ENCODE measurements around the gene RPL10A.

The RPL10A gene

DNA sequence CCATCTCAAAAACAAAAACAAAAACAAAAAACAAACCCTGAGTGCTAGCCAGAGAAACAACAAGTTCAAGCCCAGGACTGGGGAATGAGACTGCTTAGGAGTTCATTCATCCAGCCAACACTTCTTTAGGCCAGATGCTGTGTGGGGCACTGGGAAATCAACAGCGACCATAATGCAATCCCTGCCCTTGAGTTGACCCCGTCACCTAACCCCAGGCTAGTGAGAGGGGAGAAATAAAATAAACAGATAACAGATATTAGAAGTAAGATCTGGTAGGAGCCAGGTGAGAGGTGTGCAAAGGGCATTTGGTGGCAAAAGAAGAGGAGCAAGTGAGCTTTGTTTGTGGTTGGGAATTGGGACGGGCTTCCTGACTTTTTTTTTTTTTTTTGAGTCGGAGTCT is 4.9 kb upstream of the RPL10A start:
- no peak for ATAC-seq
- no peak for TF ChIP-seq ISL1 (CRISPR knock-in tag; IDR thresholded peaks at IDR 0.05)

DNA sequence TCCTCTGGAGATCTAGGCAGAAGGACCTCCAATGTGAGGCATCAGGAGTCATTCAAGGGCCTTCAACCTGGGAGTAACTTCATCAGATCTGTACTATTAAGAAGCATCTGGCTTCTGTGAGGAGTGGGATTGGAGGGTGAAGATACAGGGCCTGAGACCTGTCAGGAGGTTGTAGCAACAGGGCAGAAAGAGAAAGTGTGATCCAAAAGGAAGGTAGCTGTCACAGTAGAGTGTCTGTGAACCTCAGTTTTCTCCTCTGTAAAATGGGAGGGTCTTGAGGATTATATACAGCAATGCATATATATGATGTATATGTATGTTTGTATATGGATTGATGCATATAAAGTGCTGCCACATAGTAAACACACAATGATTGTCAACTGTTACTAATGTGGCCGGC is 2.6 kb upstream of the RPL10A start:
- no peak for ATAC-seq
- TF ChIP-seq PATZ1 (CRISPR knock-in tag; IDR thresholded peaks at IDR 0.05; ENCODE audit: borderline replicate concordance) (no peak), BACH2 (CRISPR knock-in tag; IDR thresholded peaks at IDR 0.05; ENCODE audit: borderline replicate concordance) (no peak)

- peak; percentile 7 for ATAC-seq
- TF ChIP-seq, protein P1, sequence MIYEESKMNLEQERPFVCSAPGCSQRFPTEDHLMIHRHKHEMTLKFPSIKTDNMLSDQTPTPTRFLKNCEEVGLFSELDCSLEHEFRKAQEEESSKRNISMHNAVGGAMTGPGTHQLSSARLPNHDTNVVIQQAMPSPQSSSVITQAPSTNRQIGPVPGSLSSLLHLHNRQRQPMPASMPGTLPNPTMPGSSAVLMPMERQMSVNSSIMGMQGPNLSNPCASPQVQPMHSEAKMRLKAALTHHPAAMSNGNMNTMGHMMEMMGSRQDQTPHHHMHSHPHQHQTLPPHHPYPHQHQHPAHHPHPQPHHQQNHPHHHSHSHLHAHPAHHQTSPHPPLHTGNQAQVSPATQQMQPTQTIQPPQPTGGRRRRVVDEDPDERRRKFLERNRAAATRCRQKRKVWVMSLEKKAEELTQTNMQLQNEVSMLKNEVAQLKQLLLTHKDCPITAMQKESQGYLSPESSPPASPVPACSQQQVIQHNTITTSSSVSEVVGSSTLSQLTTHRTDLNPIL (CRISPR knock-in tag; IDR thresholded peaks at IDR 0.05; ENCODE audit: low read depth): no peak
Measured at GRCh38 chr6:35468980-35469750, 964 bp downstream of the RPL10A start.

- TF ChIP-seq SNAI2 (CRISPR knock-in tag; IDR thresholded peaks at IDR 0.05): no peak
- TF ChIP-seq TCF4 (CRISPR knock-in tag; IDR thresholded peaks at IDR 0.05; ENCODE audit: borderline replicate concordance): 0 out of 2 replicates have a peak, but pooled peaks have one; percentile 32
- ATAC-seq: no peak
Measured at GRCh38 chr6:35469751-35470662, 1.8 kb downstream of the RPL10A start.

DNA sequence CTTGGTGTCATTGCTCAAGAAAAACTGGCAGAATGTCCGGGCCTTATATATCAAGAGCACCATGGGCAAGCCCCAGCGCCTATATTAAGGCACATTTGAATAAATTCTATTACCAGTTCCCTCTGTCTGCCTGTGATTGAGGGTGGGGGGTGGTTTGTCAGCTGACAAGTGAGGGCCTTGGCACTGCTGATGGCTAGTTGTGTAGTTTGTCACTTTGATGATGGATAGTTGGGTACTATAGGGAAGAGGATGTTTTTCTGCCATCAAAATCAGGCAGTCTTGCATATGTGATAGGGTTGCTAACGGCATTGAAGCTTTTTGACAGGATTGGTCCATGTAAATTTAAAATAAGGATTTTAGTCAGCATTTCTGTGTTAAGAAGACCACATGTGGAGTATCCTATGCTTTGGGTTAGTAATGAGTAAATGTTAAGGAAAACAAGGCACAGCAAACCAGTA is 2.5 kb downstream of the RPL10A start:
- TF ChIP-seq GLIS3 (CRISPR knock-in tag; IDR thresholded peaks at IDR 0.05) (no peak), BACH2 (CRISPR knock-in tag; IDR thresholded peaks at IDR 0.05; ENCODE audit: borderline replicate concordance) (no peak), ZNF70 (CRISPR knock-in tag; IDR thresholded peaks at IDR 0.05) (no peak)
- TF ChIP-seq, protein P2, sequence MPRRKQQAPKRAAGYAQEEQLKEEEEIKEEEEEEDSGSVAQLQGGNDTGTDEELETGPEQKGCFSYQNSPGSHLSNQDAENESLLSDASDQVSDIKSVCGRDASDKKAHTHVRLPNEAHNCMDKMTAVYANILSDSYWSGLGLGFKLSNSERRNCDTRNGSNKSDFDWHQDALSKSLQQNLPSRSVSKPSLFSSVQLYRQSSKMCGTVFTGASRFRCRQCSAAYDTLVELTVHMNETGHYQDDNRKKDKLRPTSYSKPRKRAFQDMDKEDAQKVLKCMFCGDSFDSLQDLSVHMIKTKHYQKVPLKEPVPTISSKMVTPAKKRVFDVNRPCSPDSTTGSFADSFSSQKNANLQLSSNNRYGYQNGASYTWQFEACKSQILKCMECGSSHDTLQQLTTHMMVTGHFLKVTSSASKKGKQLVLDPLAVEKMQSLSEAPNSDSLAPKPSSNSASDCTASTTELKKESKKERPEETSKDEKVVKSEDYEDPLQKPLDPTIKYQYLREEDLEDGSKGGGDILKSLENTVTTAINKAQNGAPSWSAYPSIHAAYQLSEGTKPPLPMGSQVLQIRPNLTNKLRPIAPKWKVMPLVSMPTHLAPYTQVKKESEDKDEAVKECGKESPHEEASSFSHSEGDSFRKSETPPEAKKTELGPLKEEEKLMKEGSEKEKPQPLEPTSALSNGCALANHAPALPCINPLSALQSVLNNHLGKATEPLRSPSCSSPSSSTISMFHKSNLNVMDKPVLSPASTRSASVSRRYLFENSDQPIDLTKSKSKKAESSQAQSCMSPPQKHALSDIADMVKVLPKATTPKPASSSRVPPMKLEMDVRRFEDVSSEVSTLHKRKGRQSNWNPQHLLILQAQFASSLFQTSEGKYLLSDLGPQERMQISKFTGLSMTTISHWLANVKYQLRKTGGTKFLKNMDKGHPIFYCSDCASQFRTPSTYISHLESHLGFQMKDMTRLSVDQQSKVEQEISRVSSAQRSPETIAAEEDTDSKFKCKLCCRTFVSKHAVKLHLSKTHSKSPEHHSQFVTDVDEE (CRISPR knock-in tag; IDR thresholded peaks at IDR 0.05): no peak
- ATAC-seq: no peak

DNA sequence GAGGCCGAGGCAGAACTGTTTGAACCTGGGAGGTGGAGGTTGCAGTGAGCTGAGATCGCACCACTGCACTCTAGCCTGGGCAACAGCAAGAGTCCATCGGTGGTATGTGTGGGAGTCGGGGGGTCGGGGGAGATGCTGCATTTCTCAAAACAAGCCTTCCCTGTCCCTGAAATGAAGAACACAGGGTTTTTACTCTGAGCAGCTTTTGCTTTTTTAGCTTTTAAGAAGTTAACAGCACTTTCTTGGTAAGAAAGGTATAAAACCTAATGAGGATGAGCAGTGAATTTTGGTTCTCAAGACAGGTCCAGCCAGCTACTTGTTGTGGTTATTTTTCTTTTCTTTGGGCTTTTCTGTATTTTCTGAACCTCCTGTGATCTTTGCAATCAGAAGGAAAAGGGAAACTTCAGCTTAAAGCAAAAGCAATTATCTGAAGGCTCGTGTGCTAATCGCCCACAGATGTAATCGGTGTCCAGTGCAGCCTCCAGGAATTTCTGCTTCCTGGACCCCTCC is 3.7 kb downstream of the RPL10A start:
- ATAC-seq: no peak
- TF ChIP-seq TOX (CRISPR knock-in tag; IDR thresholded peaks at IDR 0.05; ENCODE audit: borderline replicate concordance) (no peak), BACH2 (CRISPR knock-in tag; IDR thresholded peaks at IDR 0.05; ENCODE audit: borderline replicate concordance) (no peak), ZNF565 (CRISPR knock-in tag; conservative IDR thresholded peaks at IDR 0.05; ENCODE audit: low read depth) (no peak), ARNTL (CRISPR knock-in tag; IDR thresholded peaks at IDR 0.05; ENCODE audit: borderline replicate concordance, low read depth) (no peak), CSRNP3 (CRISPR knock-in tag; IDR thresholded peaks at IDR 0.05) (no peak)
- TF ChIP-seq, protein P3, sequence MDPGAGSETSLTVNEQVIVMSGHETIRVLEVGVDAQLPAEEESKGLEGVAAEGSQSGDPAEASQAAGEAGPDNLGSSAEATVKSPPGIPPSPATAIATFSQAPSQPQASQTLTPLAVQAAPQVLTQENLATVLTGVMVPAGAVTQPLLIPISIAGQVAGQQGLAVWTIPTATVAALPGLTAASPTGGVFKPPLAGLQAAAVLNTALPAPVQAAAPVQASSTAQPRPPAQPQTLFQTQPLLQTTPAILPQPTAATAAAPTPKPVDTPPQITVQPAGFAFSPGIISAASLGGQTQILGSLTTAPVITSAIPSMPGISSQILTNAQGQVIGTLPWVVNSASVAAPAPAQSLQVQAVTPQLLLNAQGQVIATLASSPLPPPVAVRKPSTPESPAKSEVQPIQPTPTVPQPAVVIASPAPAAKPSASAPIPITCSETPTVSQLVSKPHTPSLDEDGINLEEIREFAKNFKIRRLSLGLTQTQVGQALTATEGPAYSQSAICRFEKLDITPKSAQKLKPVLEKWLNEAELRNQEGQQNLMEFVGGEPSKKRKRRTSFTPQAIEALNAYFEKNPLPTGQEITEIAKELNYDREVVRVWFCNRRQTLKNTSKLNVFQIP (CRISPR knock-in tag; IDR thresholded peaks at IDR 0.05; ENCODE audit: borderline replicate concordance, low read depth): no peak

Measured in SK-N-SH treated with all-trans-retinoic acid at 6 μM for 48 hours (cell line).